Endothelial cell of umbilical vein (primary cell): ENCODE results near the gene GTF2E1.

ENCODE experiments used
- CTCF ChIP-seq, 2 donors: IDR thresholded peaks; 1 replicate in 1 of 2; 2 replicates in 1 of 2; pipeline ENCODE4 v1.5.1; 2011; ENCODE audit warnings: low read length in 2 of 2, mild to moderate bottlenecking in 2 of 2, moderate library complexity in 2 of 2, control low read depth in 1 of 2, inconsistent platforms in 1 of 2, low read depth in 1 of 2; ENCODE audit not compliant: insufficient read depth in 1 of 2; ENCODE audit errors: extremely low read depth in 1 of 2
- EZH2 ChIP-seq: IDR thresholded peaks from 2 replicates; pipeline ENCODE4 v1.6.1; 2012; ENCODE audit warnings: borderline replicate concordance, low read depth, mild to moderate bottlenecking, moderate library complexity, low read length, inconsistent platforms; ENCODE audit not compliant: severe bottlenecking
- GATA2 ChIP-seq: IDR thresholded peaks from 2 replicates; pipeline ENCODE4 v1.7.0; 2011; ENCODE audit warnings: low read depth, mild to moderate bottlenecking, moderate library complexity, mixed read lengths, low read length; ENCODE audit not compliant: insufficient read length, insufficient read depth
- MAX ChIP-seq: IDR thresholded peaks from 2 replicates; pipeline ENCODE4 v1.6.1; 2011; ENCODE audit not compliant: insufficient read depth, insufficient read length
- MYC ChIP-seq: IDR thresholded peaks from one replicate; pipeline ENCODE4 v1.6.1; 2011; ENCODE audit warnings: mild to moderate bottlenecking, low read depth, low read length
- POLR2A ChIP-seq: IDR thresholded peaks from 2 replicates; pipeline ENCODE4 v1.6.1; 2012; ENCODE audit warnings: low read depth, mild to moderate bottlenecking, control low read depth, low read length
- POLR2AphosphoS5 ChIP-seq: IDR thresholded peaks from 2 replicates; pipeline ENCODE4 v1.6.1; 2012; ENCODE audit warnings: low read depth, mild to moderate bottlenecking, control low read depth, low read length, moderate library complexity; ENCODE audit not compliant: insufficient read depth

GRCh38 chr3:120828796-120829195, 86.3 kb downstream of the GTF2E1 start:
- TF ChIP-seq CTCF (IDR thresholded peaks at IDR 0.05; ENCODE audit: extremely low read depth in 1 of 2, insufficient read depth in 1 of 2, low read depth in 1 of 2, low read length in 2 of 2) (no peak), POLR2A (no peak), GATA2 (no peak), MYC (no peak), EZH2 (no peak), MAX (no peak), POLR2AphosphoS5 (no peak)
